Right forelimb (tissue), 1 donor: Measurements from ENCODE around the gene NES.

Source experiments
- DNase-seq: peaks from one replicate; pipeline ENCODE4 v3.0.0-alpha.2; 2018

The NES gene

DNA sequence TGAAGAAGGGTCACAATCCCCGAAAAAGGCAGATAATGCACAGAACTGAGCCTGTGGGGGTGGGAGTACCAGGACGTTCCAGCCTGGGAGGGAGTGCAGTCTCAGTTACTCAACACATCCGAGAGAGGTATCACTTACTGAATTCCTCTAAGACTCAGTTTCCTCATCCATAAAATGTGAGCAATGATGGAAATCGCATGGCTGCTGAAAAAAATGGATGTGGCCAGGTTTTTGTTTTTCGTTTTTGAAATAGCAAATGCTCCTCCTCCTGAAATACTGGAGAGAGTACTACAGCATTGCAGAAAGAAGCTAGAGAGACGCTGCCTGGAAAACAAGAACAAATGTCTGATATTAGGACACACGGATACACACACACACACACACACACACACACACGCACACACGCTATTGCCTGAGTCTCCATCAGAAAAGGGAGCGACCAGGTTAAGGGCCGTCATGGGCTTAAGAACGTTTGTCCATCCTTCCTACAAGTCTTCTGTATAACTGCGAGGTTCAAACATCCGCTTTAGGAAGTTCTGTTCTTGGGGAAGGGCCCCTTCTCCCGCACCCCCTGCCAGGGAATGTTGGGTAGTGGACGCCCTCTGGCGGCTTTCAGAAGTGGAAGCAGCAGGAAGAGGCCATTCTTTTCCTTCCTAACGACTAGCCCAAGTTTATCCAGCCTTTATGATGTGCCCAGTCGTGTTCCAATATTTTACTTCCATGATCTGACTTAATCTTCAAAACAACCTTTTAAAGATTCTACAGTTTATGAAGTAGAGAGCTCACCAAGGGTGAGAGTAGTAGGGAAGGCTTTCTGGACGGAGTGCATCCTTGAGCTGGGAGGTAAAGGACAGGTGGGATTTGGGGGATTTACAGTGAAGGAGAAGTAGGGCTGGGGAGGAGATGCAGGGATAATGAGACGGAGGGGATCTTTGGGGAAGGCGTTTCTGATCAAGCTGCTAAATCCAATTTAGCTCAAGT lies 699 bp upstream of the NES start:
- peak; percentile 85 for DNase-seq

- no peak for DNase-seq
These were observed 940 bp downstream of the NES start for GRCh38 chr1:156676114-156676819.

DNA sequence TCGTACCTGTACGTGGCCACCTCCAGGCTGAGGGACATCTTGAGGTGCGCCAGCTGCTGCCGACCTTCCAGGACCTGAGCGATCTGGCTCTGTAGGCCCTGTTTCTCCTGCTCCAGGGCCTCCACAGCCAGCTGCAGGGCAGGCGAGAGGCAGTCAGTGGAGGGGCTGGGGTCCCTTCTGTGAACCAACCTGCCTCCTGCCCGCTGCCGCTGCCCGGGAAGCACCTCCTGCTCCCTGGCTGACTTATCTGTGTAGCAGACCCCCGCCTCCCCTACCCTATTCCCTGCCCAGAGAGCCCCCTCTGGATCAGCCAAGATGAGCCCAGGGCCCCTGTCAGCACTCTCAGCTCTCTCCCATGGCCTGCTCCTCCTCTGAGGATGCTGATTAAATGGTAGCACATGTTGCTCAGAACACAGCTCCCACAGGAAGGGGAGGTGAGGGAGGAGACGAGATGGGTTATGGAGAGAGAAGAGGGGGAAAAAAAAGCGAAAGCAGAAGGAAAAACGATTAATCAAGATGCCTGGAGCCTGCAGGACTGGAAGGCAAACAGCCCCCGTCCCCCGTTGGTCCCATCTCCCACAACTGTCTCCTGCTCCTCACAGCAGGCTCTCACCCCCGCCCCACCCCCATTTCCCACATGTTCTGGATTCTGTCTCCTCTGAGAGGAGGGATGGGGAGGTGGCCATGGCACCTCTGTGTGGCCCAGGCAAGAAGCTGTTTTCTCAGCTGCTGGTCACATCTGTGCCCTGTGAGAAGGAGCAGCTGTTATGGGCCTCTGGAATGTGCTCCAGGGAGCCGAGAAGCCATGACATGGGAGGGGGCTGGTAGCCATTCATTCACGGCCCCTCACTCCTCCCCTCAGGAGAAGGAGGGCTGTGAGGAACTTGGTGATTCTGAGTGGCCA lies 1.7 kb downstream of the NES start:
- peak; percentile 76 for DNase-seq

DNA sequence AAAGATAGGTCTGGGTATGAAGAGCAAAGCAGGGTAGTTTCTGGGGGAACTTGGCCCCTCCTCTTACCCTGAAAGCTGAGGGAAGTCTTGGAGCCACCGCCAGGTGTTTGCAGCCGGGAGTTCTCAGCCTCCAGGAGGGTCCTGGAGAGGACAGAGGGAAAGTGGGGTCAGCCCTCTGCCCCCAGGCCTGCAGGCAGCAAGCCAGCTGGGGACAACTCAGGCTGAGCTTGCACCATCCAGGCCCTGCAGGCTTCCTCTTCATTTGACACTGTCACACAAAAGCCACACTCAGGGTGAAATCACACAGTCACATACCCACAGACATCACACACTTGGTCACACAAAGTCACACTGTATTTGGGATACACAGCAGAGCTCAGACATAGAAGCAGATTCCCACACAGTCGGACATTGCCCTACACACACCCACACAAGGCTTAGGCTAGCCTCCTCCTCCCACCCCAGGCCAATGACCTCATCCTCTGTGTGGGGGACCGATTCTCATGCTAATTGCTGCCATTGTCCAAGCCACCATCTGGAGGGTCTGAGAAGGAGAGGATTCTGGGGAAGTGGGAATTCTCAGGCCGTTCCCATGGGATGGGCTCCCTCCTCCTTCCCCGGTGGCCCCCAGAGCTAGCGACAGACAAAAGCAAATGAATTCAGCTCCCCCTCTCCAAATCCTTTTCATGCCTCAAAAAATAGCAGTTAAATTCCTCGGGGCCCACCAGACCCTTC lies 3.7 kb downstream of the NES start:
- DNase-seq, result no peak

DNA sequence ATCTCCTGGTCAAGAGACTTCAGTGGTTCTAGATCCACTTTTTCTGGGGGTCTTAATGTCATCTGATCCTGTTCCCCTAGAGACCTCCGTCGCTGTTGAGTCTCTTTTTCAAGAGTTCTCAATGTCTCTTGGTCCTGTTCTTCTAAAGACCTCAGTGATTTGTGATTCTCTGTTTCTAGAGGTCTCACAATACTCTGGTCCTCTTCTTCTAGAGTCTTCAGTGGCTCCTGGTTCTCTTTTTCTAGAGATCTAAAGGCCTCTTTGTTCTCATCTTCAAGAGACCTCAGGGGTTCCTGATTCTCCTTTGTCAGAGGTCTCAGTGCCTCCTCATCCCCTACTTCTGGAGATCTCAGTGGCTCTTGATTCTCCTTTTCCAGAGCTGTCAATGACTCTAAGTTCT lies 5.4 kb downstream of the NES start:
- no peak for DNase-seq

DNA sequence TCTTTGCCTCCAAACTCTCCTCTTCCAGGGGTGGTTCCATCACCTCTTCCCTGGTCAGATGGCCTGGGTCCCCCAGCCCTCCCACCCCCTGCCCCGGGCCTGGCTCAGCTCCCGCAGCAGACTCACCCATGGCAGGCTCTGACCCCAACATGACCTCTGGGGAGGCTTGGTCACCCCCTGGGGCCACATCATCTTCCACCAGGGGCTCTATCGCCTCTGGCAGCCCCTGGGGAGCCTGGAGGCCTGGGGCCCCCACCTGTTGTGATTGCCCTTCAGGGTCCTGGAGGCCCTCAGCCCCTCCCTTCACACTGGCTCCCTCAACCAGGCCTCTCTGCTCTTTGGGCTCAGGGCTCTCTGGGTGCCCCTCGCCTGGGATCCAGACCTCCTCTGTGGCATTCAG lies 6.4 kb downstream of the NES start:
- no peak for DNase-seq

DNA sequence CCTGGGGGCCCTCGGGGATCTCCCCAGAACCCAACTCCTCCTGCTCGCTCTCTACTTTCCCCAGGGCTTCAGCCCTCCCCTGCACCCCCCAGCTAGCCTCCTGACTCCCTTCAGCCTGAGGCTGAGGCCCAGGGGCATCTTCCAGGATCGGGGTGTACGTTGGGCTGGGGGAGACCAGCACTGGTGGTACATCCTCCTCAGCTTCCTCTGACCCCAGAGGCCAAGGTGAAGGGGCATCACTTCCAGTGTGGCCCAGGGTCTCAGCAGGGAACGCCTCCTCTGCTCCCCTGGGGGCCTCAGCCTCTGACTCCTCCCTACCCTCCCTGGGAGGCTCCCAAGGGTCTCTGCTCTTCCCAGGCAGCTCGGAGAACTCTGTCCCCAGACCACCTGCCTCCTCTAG lies 6.8 kb downstream of the NES start:
- DNase-seq, result no peak

DNA sequence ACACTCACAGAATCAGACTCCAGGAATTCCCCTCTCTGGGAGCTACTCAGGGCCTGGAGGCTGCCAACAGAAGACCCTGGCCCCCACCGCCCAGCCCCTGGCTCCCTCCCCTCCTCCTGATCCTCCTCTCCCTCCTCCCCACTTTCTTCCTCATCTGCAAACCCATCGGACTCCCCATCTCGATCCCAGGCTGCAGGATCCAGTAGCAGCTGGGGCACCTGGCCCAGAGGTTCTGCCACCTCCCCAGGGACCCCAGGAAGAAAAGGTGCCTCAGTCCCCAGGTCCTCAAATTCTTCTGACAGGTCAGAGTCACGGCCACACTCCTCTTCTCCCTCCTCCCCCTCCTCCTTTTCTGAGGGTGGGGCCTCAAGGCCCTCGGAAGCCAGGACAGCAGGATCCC lies 7.4 kb downstream of the NES start:
- no peak for DNase-seq

DNA sequence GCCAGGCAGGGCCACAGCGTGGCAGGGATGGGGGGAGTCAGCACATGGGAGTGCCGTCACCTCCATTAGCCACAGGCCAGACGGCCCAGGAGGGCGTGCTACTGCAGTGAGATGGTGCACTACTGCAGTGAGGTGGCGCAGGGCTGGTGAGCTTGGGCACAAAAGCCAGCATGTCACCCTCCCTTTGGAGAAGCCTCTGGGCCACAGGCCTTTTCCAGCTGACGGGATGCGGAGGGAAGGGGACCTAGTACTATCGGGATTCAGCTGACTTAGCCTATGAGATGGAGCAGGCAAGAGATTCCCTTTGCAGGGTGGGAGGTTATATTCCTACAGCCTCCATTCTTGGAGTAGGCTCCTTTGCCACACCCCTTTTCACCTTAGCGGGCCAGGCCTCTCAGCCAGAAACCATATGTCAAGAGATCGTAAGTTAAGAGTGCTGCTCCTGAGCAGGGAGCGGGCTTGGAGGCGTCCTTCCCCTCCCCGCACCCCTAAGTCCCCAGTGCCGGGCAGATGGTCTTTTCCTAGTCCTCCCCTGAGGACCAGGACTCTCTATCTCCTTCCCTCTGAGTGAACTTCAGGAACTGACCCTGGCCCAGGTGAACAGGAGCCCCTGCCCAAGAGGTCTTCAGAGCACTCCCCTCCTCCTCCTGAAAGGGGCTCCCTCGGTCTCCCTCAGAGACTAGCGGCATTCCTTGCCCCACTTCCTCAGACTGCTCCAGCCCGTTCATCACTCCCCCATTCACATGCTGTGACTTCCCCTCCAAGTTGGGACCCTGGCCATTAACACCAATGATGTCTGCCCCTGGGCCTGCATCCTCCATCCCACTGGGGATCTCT lies 8.2 kb downstream of the NES start:
- DNase-seq, result no peak

DNA sequence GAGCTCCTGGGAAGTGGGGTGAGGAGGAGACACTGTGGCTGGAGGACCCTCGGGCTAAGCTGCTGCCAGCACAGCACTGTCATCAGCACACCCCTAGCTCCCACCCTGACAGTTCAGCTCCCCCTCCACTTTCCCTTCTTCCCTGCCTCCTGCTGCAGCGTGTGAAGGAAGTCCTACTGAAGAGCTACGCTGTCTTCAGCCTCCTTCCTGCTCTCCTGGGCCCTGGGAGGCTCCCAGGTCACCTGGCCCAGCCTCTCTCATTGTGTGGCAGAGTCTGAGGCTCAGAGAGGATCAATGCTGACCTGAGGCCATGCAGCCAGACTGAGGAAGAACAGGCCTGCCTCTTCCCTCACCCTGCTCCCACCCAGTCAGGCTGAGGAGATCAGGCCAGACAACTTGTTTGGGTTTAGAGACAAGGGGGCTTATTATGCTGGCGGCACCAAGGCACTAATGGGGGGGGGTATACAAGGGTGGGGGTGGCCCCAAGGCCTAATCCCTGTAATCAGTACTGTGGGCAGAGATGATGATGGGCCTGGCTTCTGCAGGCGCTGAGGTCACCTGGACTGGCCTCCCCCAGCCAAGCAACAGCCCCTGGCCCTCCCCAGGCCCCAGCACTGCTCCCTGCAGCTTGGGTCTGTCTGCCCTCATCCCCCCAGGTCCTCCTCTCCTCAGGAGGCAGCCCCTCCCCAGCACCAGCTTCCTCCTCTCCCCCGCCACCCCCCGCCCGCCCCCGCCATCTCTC lies 9.1 kb downstream of the NES start:
- DNase-seq, result no peak

DNA sequence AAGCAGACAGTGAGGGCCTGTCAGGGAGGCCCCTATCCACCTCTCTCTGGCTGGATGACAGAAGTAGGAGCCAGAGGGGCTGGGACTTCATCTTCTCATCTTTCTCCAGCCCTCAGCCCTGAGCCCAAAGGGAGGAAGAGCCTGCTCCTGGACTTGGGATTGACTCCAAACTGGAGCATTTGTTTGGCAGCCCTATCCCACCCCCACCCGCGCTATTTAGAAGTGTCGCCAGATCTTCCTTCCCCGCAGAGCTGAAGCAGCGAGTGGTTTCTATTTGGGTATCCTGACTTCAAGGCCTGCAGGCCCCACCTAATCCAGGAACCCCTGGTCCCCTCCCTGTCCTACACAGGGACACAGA lies 9.6 kb downstream of the NES start:
- DNase-seq, result peak; percentile 87

DNA sequence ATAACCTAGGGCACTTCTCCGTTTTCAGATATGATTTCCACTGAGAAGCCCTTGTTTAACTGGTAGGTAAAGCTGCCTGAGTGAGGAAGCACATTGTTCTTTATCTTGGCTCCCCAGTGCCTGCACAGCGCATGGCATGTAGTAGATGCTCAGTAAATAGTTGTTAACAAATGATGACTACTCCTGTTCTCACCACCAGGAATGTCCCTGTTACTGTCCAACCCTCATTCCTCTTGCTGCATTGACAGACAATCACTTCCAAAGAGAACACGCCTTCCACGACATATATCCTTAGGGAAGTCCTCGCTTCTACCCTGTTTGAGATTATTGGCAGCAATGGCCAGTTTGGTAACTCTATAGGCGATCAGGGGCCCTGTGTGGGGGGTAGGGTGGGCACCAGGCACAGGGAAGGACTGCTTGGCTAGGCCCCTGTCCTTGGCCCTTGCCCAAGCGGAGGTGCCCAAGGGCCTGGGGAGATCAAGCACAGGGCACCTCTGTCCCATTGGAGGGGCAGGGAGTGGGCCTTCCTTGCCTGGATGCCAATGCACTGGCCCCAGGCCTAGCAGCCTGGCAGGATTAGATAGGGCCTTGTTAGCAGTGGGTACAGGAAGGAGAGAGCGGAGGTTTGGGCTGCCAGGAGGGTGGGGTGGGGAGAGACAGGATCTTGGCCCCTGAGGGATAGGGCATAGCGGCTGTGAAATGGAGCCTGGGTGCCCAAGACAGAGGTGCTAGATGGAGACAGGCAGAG lies 10.2 kb downstream of the NES start:
- DNase-seq, result no peak

- DNase-seq, result no peak
These were observed 11.7 kb downstream of the NES start for GRCh38 chr1:156665539-156665938.

GRCh38 chr1:156664767-156665411 lies 12.3 kb downstream of the NES start:
- peak; percentile 67 for DNase-seq

DNA sequence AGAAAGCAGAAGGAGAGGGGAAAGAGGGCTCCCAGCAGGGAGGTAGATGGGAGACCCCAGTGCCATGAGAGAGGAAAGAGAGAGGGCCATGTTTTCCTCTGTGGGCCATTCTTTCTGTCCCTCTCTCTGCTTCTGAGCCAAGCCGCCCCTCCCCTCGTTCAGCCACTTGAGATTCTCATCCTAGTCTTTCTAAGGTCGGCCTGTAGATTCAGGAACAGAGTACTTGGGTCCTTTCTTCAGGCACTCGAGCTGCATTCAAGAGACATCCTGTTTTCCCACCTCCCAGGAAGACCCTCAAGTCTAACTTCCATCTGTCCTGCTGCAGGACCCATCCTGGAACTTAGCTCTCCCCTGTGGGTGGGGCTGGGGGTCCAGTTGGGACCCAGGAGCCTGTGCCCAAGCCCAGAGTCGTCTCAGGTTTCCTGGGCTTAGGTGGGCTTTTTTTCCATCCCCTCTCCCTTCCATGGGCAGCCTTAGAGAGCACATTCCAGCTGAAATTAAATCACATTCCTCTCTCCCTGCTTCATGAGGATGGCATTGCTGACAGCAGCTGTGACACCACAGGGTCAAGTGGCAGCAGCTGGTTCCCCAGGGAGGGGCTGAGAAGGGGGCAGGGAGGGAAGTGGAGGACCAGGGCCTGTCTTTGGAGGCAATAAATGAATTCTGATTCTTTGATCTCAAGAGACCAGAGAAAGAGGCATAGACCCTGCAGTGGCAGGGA lies 13.0 kb downstream of the NES start:
- DNase-seq, result peak; percentile 64

DNA sequence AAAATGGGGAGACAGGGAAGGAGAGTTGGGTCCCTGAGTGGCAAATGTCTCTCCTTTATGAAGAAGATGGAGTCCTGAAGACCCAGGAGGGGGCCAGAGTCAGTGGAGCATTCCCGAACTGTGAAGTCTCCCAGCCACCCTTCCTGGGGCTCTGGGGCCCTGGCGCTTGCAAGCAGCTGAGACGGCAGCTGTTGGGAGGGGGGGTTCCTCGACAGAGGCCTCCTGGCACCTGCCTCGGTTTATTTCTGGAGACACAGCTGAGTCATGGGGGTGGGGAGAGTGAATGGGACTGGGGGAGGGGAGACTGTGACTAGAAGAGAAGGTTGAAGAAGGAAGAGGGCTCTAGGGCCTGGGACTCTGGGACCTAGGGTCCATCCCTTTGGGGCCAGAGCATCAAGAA lies 14.0 kb downstream of the NES start:
- peak; percentile 78 for DNase-seq

DNA sequence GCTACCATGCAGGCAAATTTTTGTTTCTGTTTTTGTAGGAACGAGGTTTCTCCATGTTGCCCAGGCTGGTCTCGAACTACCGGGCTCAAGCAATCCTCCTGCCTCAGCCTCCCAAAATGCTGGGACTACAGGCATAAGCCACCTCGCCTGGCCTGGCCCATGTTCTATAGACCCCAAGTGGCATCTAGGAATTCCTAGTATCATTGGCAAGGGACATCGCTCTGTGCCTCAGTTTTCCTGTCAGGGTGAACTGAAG lies 14.5 kb downstream of the NES start:
- DNase-seq, result no peak

DNA sequence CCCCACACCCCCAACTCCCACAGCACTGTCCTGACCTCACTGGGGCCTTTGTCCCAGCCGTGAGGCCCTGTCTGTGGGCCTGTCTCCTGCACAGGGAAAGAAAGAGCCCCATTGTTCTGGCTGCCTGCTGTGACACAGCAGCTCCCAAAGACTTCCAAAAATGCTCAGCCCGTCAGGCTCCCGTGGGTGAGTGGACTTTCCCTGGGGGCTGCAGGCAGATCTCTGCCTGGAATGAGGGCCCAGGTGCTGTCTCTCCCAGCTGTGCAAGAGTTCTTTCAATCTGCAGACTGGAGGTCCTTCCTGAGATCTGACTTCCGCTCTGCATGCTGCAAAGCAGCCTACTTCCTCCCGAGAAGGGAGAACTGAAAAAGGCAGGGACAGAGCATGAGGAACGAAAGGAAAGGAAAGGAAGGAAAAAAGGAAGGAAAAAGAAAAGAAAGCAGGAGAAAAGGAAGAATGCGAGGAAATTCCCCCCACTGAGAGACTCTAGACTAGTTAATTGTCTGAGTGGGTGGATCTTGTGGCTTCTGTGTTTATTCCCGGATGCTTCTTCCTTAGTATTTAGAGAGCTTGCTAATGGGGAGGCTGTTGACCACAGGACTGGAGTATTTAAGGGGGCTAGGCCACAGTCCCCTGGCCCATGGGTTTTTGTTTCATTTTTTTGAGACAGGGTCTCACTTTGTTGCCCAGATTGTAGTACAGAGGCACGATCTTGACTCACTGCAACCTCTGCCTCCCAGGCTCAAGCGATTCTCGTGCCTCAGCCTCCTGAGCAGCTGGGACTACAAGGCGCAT lies 15.0 kb downstream of the NES start:
- DNase-seq, result peak; percentile 54
